Activated naive CD8-positive, alpha-beta T cell (primary cell): ENCODE results near the gene CTSZ.
"Not testable (repeated sequence)": the region's sequence is repeated elsewhere in the genome, so short reads cannot be mapped to it uniquely, and the experiment has no call there.

ENCODE experiments used
- H3K27ac Mint-ChIP-seq: one replicate; pipeline ENCODE4 v1.8.0; 2021; ENCODE audit warnings: mixed read lengths
- H3K27me3 Mint-ChIP-seq: one replicate; pipeline ENCODE4 v1.8.0; 2021; ENCODE audit warnings: mixed read lengths
- H3K36me3 Mint-ChIP-seq: one replicate; pipeline ENCODE4 v1.8.0; 2021; ENCODE audit warnings: mixed read lengths
- H3K4me1 Mint-ChIP-seq: one replicate; pipeline ENCODE4 v1.8.0; 2021; ENCODE audit warnings: low read depth, mixed read lengths
- H3K4me3 Mint-ChIP-seq: one replicate; pipeline ENCODE4 v1.8.0; 2021; ENCODE audit warnings: mild to moderate bottlenecking, mixed read lengths
- H3K9me3 Mint-ChIP-seq: one replicate; pipeline ENCODE4 v1.8.0; 2021; ENCODE audit warnings: low read depth, mixed read lengths

Gene CTSZ

GRCh38 chr20:58973866-58974265 is 33.2 kb downstream of the CTSZ start:
- H3K27ac Mint-ChIP-seq = no peak overlapping the region
- H3K36me3 Mint-ChIP-seq = peaks cover 7% of the 10 kb centered on the region
- no peaks in the 10 kb centered on the region for H3K27me3 Mint-ChIP-seq
- no peaks in the 10 kb centered on the region for H3K4me1 Mint-ChIP-seq
- no peak overlapping the region for H3K4me3 Mint-ChIP-seq
- H3K9me3 Mint-ChIP-seq = peaks cover 17% of the 10 kb centered on the region

DNA sequence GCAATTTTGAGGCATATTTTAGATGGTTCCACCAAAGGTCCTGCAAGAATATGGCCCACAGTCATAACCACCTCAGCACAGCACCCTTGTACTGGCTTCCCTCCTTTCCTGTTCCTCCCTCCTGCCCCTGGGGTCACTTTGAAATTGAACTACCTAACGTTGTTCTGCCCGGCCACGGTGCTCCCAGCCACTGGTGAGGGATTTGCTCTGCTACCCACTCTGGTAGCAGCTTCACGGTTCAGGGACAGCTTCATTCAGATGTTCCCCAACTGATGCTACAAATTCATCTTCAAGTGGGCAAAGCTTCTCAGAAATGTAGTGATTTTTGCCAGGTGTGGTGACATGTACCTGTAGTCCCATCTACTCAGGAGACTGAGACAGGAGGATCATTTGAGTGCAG is 33.9 kb downstream of the CTSZ start:
- Mint-ChIP-seq H3K4me1 (no peaks in the 10 kb centered on the region), H3K9me3 (peaks cover 17% of the 10 kb centered on the region), H3K27me3 (no peaks in the 10 kb centered on the region), H3K27ac (no peak overlapping the region), H3K36me3 (peaks cover 7% of the 10 kb centered on the region), H3K4me3 (no peak overlapping the region)

GRCh38 chr20:58971429-58971828 is 35.6 kb downstream of the CTSZ start:
- Mint-ChIP-seq H3K4me3 (no peak overlapping the region), H3K27me3 (no peaks in the 10 kb centered on the region), H3K9me3 (peaks cover 14% of the 10 kb centered on the region), H3K4me1 (no peaks in the 10 kb centered on the region), H3K36me3 (peaks cover 7% of the 10 kb centered on the region), H3K27ac (no peak overlapping the region)

- peaks cover 1% of the 10 kb centered on the region for H3K36me3 Mint-ChIP-seq
- peaks cover 2% of the 10 kb centered on the region for H3K9me3 Mint-ChIP-seq
- H3K27ac Mint-ChIP-seq = no peak overlapping the region
- H3K27me3 Mint-ChIP-seq = no peaks in the 10 kb centered on the region
- no peaks in the 10 kb centered on the region for H3K4me1 Mint-ChIP-seq
- H3K4me3 Mint-ChIP-seq = no peak overlapping the region
Observed at GRCh38 chr20:58970146-58970545, 36.9 kb downstream of the CTSZ start.

DNA sequence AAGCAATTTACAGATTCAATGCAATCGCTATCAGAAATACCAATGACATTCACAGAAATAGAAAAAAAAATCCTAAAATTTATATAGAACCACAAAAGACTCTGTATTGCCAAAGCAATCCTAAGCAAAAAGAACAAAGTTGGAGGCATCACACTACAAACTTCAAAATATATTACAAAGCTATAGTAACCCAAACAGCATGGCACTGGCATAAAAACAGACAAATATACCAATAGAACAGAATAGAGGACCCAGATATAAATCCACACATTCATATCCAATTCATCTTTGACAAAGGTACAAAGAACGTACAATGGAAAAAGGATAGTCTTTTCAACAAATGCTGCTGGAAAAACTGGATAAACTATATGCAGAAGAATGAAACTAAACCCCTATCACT is 37.6 kb downstream of the CTSZ start:
- Mint-ChIP-seq H3K27me3 (no peaks in the 10 kb centered on the region), H3K4me1 (no peaks in the 10 kb centered on the region), H3K9me3 (no peaks in the 10 kb centered on the region), H3K27ac (no peak overlapping the region), H3K4me3 (no peak overlapping the region), H3K36me3 (no peaks in the 10 kb centered on the region)

GRCh38 chr20:58967652-58968429 is 39.2 kb downstream of the CTSZ start:
- Mint-ChIP-seq H3K27ac (no peak overlapping the region), H3K4me1 (no peaks in the 10 kb centered on the region), H3K4me3 (no peak overlapping the region), H3K36me3 (no peaks in the 10 kb centered on the region), H3K27me3 (no peaks in the 10 kb centered on the region), H3K9me3 (no peaks in the 10 kb centered on the region)

- H3K4me1 Mint-ChIP-seq = no peaks in the 10 kb centered on the region
- H3K4me3 Mint-ChIP-seq = no peak overlapping the region
- H3K27ac Mint-ChIP-seq = no peak overlapping the region
- H3K36me3 Mint-ChIP-seq = no peaks in the 10 kb centered on the region
- no peaks in the 10 kb centered on the region for H3K27me3 Mint-ChIP-seq
- no peaks in the 10 kb centered on the region for H3K9me3 Mint-ChIP-seq
Observed at GRCh38 chr20:58965270-58966064, 41.6 kb downstream of the CTSZ start.

DNA sequence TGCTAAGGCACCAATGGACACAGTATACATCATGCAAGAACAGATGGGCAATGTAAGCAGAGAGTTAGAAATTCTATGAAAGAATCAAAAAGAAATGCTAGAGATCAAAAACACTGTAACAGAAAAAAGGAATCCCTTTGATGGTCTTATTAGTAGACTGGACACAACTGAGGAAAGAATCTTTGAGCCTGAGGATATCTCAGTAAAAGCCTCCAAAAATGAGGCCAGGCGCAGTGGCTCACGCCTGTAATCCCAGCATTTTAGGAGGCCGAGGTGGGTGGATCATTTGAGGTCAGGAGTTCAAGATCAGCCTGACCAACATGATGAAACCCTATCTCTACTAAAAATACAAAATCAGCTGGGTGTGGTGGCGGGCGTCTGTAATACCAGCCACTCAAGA is 43.1 kb downstream of the CTSZ start:
- not testable (repeated sequence) for H3K27me3 Mint-ChIP-seq, H3K4me3 Mint-ChIP-seq, H3K9me3 Mint-ChIP-seq, H3K27ac Mint-ChIP-seq, H3K4me1 Mint-ChIP-seq, H3K36me3 Mint-ChIP-seq

- no peaks in the 10 kb centered on the region for H3K36me3 Mint-ChIP-seq
- H3K4me1 Mint-ChIP-seq = no peaks in the 10 kb centered on the region
- H3K4me3 Mint-ChIP-seq = no peak overlapping the region
- no peaks in the 10 kb centered on the region for H3K27me3 Mint-ChIP-seq
- no peak overlapping the region for H3K27ac Mint-ChIP-seq
- no peaks in the 10 kb centered on the region for H3K9me3 Mint-ChIP-seq
Observed at GRCh38 chr20:58963060-58963584, 43.9 kb downstream of the CTSZ start.

GRCh38 chr20:58959652-58960051 is 47.4 kb downstream of the CTSZ start:
- Mint-ChIP-seq H3K27ac (no peak overlapping the region), H3K4me1 (no peaks in the 10 kb centered on the region), H3K27me3 (no peaks in the 10 kb centered on the region), H3K4me3 (no peak overlapping the region), H3K9me3 (no peaks in the 10 kb centered on the region), H3K36me3 (no peaks in the 10 kb centered on the region)

DNA sequence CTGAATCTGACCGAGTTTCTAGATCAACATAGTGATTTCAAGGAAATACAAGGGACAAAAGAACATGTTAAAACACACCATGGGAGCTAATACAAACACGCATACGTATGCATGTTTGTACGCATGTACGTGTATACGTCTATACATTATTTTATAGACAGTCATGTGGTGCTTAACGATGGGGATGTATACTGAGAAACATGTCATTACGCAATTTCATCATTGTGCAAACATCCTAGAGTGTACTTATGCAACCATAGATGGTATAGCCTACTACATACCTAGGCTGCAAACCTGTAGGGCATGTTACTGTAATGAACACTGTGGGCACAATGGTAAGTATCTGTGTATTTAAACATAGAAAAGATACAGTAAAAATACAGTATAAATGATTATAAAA is 51.0 kb downstream of the CTSZ start:
- Mint-ChIP-seq H3K27ac (no peak overlapping the region), H3K27me3 (no peaks in the 10 kb centered on the region), H3K36me3 (no peaks in the 10 kb centered on the region), H3K9me3 (no peaks in the 10 kb centered on the region), H3K4me3 (no peak overlapping the region), H3K4me1 (no peaks in the 10 kb centered on the region)

GRCh38 chr20:58953050-58953449 is 54.0 kb downstream of the CTSZ start:
- H3K27me3 Mint-ChIP-seq = peaks cover 6% of the 10 kb centered on the region
- no peak overlapping the region for H3K4me3 Mint-ChIP-seq
- H3K27ac Mint-ChIP-seq = no peak overlapping the region
- no peaks in the 10 kb centered on the region for H3K4me1 Mint-ChIP-seq
- no peaks in the 10 kb centered on the region for H3K9me3 Mint-ChIP-seq
- no peaks in the 10 kb centered on the region for H3K36me3 Mint-ChIP-seq

GRCh38 chr20:58950603-58951002 is 56.5 kb downstream of the CTSZ start:
- Mint-ChIP-seq H3K4me1 (no peaks in the 10 kb centered on the region), H3K36me3 (no peaks in the 10 kb centered on the region), H3K27me3 (peaks cover 6% of the 10 kb centered on the region), H3K27ac (no peak overlapping the region), H3K4me3 (no peak overlapping the region), H3K9me3 (no peaks in the 10 kb centered on the region)

DNA sequence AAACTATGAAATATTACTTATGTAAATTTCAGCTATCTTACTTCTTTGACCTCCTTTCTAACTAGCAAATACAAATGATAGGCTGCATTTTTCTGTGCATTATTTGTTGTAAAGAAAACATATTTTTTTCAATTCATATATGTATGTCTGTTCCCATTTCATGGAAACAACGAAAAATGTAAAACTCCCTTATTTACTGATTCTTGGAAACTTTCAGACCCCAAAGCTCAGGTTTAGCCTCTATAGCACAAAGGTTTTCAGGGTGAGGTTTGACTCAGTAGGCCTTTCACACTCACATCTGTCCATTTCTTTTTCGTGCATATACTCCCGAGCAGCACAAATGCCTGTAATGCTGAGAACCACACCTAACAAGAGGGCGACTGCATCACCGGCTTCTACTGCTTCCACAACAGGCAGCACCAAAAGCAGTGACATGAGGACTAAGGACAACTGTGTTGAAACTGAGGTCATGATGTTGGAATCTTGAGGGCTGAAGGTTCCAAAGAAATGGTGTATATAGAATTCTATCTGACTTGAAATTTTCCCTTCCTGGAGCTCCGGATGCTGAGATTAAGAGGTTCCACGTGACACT is 59.2 kb downstream of the CTSZ start:
- H3K36me3 Mint-ChIP-seq, H3K4me1 Mint-ChIP-seq: not testable (repeated sequence)

GRCh38 chr20:58945965-58946631 is 61.0 kb downstream of the CTSZ start:
- H3K9me3 Mint-ChIP-seq = no peaks in the 10 kb centered on the region
- H3K36me3 Mint-ChIP-seq = no peaks in the 10 kb centered on the region
- H3K27me3 Mint-ChIP-seq = peaks cover 6% of the 10 kb centered on the region
- H3K27ac Mint-ChIP-seq = no peak overlapping the region
- H3K4me1 Mint-ChIP-seq = no peaks in the 10 kb centered on the region
- H3K4me3 Mint-ChIP-seq = no peak overlapping the region

More for the DNA sequence above, 59.2 kb downstream of the CTSZ start:
- not testable (repeated sequence) for H3K27ac Mint-ChIP-seq, H3K27me3 Mint-ChIP-seq, H3K4me3 Mint-ChIP-seq, H3K9me3 Mint-ChIP-seq
